ENCODE data around the gene MMP25. TPM values are rescaled to one million over a fixed set of nuclear protein-coding genes. Genes with fewer than 3 reads are reported as not detected.

MMP25 gene, protein sequence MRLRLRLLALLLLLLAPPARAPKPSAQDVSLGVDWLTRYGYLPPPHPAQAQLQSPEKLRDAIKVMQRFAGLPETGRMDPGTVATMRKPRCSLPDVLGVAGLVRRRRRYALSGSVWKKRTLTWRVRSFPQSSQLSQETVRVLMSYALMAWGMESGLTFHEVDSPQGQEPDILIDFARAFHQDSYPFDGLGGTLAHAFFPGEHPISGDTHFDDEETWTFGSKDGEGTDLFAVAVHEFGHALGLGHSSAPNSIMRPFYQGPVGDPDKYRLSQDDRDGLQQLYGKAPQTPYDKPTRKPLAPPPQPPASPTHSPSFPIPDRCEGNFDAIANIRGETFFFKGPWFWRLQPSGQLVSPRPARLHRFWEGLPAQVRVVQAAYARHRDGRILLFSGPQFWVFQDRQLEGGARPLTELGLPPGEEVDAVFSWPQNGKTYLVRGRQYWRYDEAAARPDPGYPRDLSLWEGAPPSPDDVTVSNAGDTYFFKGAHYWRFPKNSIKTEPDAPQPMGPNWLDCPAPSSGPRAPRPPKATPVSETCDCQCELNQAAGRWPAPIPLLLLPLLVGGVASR
- 0.17 and 0.22 TPM in 2 replicates for total RNA-seq
- 0.33 TPM for total RNA-seq (2013)
- polyA plus RNA-seq = 0.12 and 0.40 TPM in 2 replicates
- 1.1 TPM in 1 of 2 replicates, not detected in the other for polyA minus RNA-seq

DNA sequence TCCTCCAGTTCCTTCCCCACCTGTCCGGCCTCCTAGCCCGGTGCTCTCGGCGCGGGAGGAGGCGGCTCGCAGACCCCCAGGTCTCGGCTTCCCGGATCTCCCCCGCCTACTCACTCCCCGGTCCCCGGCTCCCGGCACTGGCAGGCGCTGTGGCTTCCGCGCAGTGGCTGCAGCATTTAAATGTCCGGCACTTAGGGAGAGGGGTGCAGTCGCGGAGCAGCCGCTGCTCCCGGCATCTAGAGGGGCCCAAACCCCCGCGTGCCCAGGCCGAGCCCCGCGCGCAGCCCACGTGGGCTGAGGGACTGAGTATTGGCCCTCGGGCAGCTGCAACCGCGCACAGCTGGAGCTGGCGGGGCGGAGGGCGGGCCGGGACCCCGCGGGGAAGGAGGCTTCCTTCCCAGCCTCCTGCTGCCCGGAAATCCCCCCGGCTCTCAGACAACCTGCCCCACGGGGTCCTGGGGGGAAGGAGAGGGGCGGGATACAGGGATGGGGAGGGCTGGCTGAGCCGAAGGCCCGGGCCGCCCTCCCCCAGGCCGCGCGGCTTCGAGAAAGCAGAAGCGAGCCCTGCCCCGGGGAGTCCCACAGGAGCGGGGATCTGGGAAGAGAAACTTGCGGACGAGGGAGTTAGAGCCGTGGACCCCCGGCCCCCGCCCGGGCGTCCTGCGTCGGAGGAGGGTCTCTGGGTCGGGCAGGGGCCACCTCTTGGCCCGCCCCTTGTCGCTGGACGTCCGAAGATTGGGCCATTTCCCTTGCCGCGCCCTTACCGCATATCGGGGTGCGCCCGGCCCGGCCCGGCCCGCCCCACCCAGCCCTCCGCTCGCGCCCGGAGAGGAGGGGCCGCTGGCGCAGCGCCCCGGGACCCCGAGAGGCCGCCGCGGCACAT, at the start of gene MMP25:
Gene MMP25 (plus strand): TSS at position 804 of the 883 bp plus-strand sequence. CDS start 357 bp downstream, outside the sequence.
- Histone ChIP-seq H3K4me3 (ENCODE audit: control extremely low read depth in 1 of 5, extremely low read depth in 1 of 5, insufficient read depth in 1 of 5, low read depth in 2 of 5, low read length in 4 of 5) (peak within 1 kb of the TSS in 4 of 5 experiments; percentile 45 to 72 (median 56)), H3K79me2 (ENCODE audit: control insufficient read depth, insufficient read depth, low read length) (no peaks in the 10 kb centered on the region), H3K4me2 (replicated peaks; ENCODE audit: low read depth, low read length, poor library complexity, severe bottlenecking) (peak within 1 kb of the TSS; percentile 100), H3K27me3 (replicated peaks in 1 of 4; ENCODE audit: control extremely low read depth in 1 of 4, control insufficient read depth in 3 of 4, insufficient read depth in 4 of 4, low read length in 3 of 4) (peaks cover 0 to 68% (median 34%) of the 10 kb centered on the region in 4 experiments), H4K20me1 (ENCODE audit: control insufficient read depth, insufficient read depth, low read length, poor library complexity, severe bottlenecking) (no peaks in the 10 kb centered on the region), H3K9me3 (ENCODE audit: control extremely low read depth in 1 of 3, control insufficient read depth in 2 of 3, insufficient read depth in 1 of 3, low read length in 2 of 3) (peaks cover 0 to 23% (median 0%) of the 10 kb centered on the region in 3 donors), H3K36me3 (replicated peaks in 1 of 2; ENCODE audit: control extremely low read depth in 1 of 2, control insufficient read depth in 1 of 2, extremely low read depth in 1 of 2, insufficient read depth in 2 of 2, low read length in 1 of 2) (no peaks in the 10 kb centered on the region), H3K27ac (ENCODE audit: low read length in 2 of 2) (no peak within 1 kb of the TSS), H3K4me1 (ENCODE audit: control insufficient read depth in 2 of 2, insufficient read depth in 2 of 2, low read length in 2 of 2) (peaks cover 21% of the 10 kb centered on the region in 2 donors), H3K9ac (ENCODE audit: low read length) (peak within 1 kb of the TSS; percentile 67), H2AFZ (ENCODE audit: insufficient read depth, low read depth, low read length, poor library complexity, severe bottlenecking) (peak within 1 kb of the TSS; percentile 58)
- H3K4me1 Mint-ChIP-seq = peaks cover 11% of the 10 kb centered on the region
- intact Hi-C loops (cut with micrococcal nuclease) = loop anchor here (5.0 kb wide), 1 partner anchor 126 kb away; no protein-coding TSS in a partner anchor
- CTCF ChIA-PET = interaction anchor here (5.3 kb wide), 1 partner anchor 13 kb away, joined by 35 read pairs; no protein-coding TSS in a partner anchor
- peak within 1 kb of the TSS; percentile 81 for H3K4me3 Mint-ChIP-seq
- no peak for TF ChIP-seq EZH2 (IDR thresholded peaks at IDR 0.05; ENCODE audit: borderline replicate concordance, insufficient read depth, low read depth, low read length, poor library complexity, severe bottlenecking)
- TF ChIP-seq, protein P1, sequence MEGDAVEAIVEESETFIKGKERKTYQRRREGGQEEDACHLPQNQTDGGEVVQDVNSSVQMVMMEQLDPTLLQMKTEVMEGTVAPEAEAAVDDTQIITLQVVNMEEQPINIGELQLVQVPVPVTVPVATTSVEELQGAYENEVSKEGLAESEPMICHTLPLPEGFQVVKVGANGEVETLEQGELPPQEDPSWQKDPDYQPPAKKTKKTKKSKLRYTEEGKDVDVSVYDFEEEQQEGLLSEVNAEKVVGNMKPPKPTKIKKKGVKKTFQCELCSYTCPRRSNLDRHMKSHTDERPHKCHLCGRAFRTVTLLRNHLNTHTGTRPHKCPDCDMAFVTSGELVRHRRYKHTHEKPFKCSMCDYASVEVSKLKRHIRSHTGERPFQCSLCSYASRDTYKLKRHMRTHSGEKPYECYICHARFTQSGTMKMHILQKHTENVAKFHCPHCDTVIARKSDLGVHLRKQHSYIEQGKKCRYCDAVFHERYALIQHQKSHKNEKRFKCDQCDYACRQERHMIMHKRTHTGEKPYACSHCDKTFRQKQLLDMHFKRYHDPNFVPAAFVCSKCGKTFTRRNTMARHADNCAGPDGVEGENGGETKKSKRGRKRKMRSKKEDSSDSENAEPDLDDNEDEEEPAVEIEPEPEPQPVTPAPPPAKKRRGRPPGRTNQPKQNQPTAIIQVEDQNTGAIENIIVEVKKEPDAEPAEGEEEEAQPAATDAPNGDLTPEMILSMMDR (IDR thresholded peaks at IDR 0.05) = no peak
- under 1% methylated on average over 86 of the region's 86 CpGs for WGBS (ENCODE audit: insufficient coverage)
- POLR2A ChIA-PET = interaction anchor here (1.0 kb wide), 2 partner anchors 14 to 18 kb away, joined by 3 to 4 read pairs; no protein-coding TSS in a partner anchor
- peak; percentile 78 for DNase-seq
- ATAC-seq (ENCODE audit: low read depth) = peak; percentile 83
- no peaks in the 10 kb centered on the region for H3K9me3 Mint-ChIP-seq (ENCODE audit: insufficient read depth)
- H3K27ac Mint-ChIP-seq = no peak within 1 kb of the TSS
- H3K27me3 Mint-ChIP-seq = peaks cover 30% of the 10 kb centered on the region
